WI38 (cell line): Measurements from ENCODE around the gene CFAP43.

Experiments
- H3K4me3 ChIP-seq: 2 replicates; pipeline ENCODE4 v1.5.1; 2011; ENCODE audit warnings: low read depth, mild to moderate bottlenecking, control low read depth, low read length
- TF ChIP-seq, protein P1 (sequence below): IDR thresholded peaks from 2 replicates; pipeline ENCODE4 v1.5.1; 2012; ENCODE audit warnings: low read depth, mild to moderate bottlenecking, control low read depth, low read length

The CFAP43 gene

DNA sequence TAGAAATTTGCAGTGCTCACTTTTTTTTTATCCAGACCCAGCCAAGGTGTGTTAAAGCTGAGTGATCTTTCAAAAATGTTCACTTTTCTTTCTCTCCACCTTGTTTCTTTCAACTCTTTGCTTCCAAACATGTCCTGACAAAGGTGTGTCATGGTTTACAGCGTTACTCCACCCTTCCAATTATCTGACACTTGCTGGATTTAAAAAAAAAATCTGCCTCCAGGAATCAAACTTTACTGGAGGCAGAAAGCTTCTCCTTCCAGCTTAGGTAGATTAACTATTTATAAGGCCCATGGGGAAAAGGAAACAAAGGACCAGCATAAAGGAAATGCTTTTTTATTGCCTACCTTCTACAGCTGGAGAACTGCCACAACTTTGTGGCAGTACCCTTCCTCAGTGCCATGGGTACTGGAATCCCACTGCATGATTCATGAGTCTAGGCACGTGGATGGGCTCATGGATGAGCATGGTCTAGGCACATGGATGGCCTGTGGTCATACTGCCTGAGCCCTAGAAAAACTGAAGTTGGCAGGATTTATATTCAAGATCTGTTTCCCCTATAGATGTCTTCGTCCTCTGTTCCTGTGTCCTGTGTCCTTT, 146.3 kb downstream of the CFAP43 start, which contains the start of gene COL17A1:
COL17A1 (minus strand) TSS at position 80 of the 600 bp plus-strand sequence. CDS start 5,207 bp downstream, outside the sequence.
- TF ChIP-seq, protein P1, sequence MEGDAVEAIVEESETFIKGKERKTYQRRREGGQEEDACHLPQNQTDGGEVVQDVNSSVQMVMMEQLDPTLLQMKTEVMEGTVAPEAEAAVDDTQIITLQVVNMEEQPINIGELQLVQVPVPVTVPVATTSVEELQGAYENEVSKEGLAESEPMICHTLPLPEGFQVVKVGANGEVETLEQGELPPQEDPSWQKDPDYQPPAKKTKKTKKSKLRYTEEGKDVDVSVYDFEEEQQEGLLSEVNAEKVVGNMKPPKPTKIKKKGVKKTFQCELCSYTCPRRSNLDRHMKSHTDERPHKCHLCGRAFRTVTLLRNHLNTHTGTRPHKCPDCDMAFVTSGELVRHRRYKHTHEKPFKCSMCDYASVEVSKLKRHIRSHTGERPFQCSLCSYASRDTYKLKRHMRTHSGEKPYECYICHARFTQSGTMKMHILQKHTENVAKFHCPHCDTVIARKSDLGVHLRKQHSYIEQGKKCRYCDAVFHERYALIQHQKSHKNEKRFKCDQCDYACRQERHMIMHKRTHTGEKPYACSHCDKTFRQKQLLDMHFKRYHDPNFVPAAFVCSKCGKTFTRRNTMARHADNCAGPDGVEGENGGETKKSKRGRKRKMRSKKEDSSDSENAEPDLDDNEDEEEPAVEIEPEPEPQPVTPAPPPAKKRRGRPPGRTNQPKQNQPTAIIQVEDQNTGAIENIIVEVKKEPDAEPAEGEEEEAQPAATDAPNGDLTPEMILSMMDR: no peak
- no peak within 1 kb of the TSS for H3K4me3 ChIP-seq

DNA sequence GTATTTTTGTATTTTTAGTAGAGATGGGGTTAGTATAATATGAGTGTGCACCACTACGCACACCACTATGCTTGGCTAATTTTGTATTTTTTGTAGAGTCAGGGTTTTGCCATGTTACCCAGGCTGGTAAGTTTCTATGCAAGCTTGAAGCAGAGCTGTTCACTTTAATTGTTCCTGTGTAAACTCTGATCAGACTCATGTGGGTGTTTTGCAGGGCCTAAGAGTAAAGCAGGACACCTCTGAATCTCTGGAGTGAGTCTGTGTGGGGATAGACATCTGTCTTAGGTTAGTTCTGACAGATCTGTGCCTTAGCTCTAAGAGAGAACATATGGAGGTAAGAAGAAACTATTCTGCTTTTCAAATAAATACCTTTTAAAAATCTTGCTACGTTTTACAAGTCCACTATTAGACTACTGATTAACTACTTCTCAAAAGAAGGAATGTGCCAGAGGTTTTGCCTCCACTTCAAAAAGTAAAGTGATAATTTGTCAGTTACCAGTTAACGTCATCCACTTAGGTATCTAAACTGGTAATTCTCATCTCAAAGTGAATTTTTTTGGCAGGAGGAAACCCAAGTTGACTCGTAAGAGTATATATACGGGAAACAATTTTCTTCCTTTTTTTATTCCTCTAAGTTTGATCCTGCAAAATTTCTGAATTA, 147.6 kb downstream of the CFAP43 start:
- H3K4me3 ChIP-seq: no peak overlapping the region
- TF ChIP-seq, protein P1: no peak

DNA sequence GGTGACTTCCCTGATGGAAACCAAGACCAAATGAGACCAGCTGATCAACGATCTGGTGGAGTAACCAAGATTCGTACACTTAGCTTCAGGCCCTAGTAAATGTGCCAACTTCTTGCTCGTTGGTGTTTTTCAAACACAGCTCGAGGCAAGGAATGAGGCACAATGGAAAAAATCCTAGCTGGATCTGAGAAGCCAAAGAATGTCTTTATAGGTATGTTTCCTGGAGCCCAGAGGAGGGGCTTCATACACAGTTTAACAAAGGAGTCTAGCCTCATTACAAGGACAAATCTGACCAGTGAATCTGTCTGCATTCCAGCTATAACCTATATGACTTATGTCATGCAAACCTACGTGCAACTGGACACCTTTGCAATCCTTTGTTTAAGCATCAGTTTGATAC, 150.2 kb downstream of the CFAP43 start:
- H3K4me3 ChIP-seq: no peak overlapping the region
- TF ChIP-seq, protein P1: no peak

DNA sequence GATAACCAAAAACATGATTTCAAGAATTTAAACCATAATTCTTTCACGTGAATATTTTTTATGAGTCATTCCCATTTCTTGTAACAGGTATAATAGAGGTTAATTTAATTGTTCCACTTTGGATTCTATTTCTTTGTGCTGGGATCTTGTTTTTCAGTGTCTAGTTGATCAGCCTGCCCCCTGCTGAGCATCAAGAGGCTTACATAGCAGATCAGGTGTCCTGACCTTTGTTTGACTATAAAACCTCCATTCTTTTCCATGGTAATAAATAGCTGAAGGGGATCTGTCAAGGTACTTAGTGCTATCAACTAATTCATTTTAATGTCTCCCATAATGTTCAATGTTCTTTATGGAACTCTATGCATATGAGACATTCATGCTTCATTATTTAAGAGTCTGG, 151.4 kb downstream of the CFAP43 start:
- H3K4me3 ChIP-seq: no peak overlapping the region
- TF ChIP-seq, protein P1: peak; percentile 42; the same call in 1 of the 2 replicates
